RKO (cell line): ENCODE measurements around the gene CHFR.
"Not testable (repeated sequence)": the region's sequence is repeated elsewhere in the genome, so short reads cannot be mapped to it uniquely, and the experiment has no call there.

Experiments used
- DNase-seq: peaks from one replicate; pipeline ENCODE4 v3.0.0-alpha.2; 2016; ENCODE audit warnings: low spot score

The CHFR gene

GRCh38 chr12:132807295-132808092 is 79.9 kb downstream of the CHFR start:
- DNase-seq = no peak

DNA sequence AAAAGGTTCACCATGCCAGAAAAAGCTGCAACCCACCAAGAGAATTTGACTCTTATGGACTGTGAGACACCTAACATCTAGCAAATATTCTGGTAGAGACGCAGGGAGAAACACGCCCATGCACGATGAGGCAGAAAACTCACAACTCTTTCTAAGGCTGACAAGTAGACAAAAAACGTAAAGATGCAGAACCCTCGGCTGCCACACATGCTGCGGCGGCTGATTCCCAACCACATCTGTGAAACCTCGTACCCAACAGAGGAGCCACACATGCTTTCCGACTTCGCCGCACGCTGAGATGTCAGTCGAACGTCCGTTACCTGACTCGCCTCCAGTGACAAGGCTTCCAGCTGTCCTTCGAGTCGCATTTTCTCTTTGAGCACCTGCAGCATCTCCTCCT is 80.5 kb downstream of the CHFR start:
- DNase-seq = no peak

DNA sequence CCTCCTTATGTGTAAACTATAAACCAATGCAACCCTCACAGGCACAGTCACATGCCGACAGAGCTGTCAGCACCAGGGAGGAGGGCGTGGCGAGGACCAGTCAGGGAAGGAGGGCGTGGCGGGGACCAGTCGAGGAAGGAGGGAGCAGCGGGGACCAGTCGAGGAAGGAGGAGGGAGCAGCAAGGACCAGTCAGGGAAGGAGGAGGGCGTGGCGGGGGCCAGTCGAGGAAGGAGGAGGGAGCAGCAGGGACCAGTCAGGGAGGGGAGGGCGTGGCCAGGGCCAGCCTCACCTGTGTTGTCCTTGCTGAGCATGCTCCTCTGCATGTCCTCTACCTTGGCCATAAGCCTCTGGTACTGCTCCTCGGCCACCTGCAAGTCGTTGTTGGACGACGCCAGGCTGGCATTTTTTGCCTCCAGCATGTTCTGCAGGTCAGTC is 83.0 kb downstream of the CHFR start:
- DNase-seq = no peak

GRCh38 chr12:132803888-132804287 is 83.5 kb downstream of the CHFR start:
- DNase-seq = no peak

- no peak for DNase-seq
Observed at GRCh38 chr12:132803125-132803524, 84.3 kb downstream of the CHFR start.

DNA sequence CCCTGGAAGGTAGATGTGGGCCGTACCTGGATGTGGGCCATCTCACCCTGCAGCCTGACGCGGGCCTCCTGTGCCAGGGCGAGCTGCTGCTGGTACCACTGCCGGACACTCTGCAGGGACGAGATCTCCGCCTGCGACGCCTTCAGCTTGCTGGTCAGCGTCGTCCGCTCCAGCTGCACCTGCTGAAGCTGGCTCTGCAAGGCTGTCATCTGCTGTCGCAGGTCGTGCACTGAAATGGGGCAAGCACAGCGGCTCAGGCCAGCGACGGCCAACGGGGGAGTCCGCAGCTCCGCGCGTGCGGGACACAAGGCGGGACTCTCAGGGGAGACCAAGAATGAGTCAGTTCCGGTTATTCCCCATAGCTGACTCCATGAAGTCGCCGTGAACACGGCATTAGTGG is 85.7 kb downstream of the CHFR start:
- no peak for DNase-seq

DNA sequence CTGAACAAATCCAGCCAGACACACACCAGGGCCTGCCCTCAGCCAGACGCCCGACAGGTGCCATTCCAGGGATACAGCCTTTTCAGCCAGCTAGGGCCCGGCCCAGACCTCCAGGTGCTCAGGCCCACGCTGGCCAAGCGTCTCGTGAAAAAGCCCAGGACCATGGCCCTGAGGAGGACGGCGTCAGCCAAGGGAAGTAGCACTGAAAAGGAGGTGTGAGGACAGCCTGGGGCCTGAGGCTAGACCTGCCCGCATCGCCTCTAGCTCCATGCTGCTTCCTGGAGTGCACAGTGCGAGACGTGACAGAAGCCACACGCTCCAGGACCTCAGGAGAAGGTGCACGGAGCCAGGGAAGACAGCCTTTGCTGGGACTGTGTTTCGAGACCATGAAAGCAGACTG is 88.6 kb downstream of the CHFR start:
- no peak for DNase-seq

DNA sequence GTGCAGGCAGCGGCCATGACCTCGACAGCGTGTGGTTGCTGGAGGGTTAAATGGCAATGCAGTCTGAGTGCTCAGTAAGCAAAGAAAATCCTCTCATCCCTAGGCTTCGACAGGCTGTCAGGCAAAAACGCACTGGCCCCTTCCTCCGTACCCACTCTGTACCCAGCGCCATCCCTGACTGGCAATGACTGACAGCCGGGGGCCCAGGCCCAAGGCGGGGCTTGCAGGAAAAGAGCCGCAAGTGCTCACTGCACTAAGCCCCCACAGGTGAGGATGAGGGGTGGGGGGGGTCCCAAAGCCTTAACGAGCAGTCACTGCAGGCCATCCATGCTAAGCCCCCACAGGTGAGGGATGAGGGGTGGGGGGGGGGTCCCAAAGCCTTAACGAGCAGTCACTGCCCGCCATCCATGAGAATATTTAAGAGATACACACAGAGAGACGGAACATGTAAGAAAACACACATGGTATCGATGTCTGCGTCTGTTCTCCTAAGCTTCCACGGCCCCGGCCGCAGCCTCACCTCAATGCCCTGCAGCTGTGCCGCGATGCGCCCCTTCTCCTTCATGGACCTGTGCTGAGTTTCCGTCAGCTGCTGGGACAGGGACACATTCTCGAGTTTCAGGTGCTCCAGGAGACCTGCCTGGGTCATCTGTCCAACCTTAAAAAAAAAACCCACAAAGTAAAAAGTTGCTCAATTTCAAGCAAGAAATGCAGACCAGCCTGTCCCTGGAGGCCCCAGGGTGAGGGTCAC is 89.4 kb downstream of the CHFR start:
- no peak for DNase-seq

DNA sequence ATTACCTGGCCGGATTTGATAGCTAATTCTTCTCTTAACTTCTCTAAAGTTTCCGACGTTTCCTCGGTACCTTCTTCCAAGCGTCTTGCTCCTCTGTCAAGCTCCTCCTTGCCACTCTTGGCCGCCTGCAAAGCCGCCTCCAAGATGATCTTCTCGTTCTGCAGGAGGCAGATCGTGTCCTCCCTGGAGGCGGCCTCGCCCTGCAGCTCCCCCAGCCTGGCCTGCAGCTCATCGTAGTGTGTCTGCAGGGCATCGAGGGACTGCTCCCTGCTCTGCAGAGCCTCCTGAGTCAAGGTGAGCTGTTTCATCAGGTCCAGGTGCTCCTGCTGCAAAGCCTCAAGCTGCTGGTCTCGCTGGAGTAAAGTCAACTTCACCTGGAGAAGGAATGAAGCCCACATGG is 91.6 kb downstream of the CHFR start:
- no peak for DNase-seq

DNA sequence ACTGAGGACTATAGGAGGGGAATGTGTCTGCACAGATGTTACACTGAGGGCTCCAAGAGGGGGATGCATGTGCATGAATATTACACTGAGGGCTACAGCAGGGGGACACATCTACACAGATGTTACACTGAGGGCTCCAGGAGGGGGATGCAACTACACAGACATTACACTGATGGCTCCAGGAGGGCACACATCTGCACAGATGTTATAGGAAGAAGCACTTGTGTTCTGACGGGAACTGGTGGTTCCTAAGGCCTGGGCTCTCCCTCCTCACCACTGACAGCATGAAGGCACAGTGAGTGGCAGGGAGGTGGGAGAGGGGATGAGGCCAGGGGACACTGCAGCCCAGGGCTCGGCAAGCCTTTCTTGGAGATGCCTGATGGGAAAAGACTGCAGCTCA is 95.5 kb downstream of the CHFR start:
- not testable (repeated sequence) for DNase-seq

DNA sequence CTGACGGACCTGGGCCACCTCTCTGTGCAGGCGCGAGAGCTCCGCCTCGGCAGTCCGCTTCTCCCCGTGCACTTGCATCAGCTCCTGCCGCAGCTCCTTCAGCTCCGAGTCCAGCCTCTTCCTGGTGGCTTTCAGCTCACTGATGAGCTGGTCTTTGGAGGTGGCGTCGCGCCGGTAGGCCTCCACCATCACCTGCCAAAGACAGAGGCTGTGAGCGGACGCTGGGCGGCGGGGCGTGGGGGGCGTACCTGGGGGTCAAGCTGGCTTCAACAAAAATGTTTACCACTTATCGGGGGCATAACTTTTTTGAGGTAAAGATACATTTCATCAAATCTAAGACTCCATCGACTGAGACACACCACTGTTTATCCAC is 98.3 kb downstream of the CHFR start:
- no peak for DNase-seq

GRCh38 chr12:132788375-132789098 is 98.9 kb downstream of the CHFR start:
- no peak for DNase-seq

DNA sequence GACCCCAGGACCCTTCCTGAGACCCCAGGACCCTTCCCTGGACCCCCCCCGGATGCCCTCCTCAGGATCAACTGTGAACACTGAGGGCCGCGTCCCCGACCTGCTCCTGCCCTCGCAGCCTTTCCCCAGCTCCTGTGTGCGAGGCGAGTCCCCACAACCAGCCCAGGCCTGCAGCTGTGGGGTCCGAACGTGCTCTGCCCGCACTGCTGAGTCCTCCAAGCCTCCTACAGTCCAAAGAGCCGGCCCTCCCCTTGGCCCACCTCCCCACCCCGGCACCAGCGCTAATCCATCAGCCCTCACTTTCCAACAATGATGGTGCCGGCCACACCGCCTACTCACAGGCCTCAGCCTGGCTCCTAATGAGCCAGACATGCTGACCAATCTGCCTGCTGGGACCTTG is 99.5 kb downstream of the CHFR start:
- DNase-seq = no peak

GRCh38 chr12:132786192-132786591 is 101.2 kb downstream of the CHFR start:
- DNase-seq = no peak

DNA sequence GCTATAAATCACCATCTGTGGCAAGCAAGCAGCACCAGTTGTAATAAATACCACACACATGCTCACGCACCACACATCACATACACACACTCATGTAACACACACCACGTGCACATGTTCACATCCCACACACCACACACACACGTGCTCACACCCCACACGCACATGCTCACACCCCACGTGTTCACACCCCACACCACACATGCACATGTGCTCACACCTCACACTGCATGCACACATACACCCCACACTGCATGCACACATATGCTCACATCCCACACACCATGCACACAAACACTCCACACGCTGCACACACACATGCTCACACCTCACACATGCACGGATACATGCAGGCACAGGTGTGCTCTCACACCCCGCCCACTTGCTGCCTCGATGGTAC is 102.8 kb downstream of the CHFR start:
- no peak for DNase-seq

- no peak for DNase-seq
Observed at GRCh38 chr12:132783917-132784531, 103.4 kb downstream of the CHFR start.
